Mesothelial cell of epicardium (in vitro differentiated cells): ENCODE results near the gene MSRB3. TPM values are rescaled to one million over a fixed set of nuclear protein-coding genes. Genes with fewer than 3 reads are reported as not detected.
A peak's percentile ranks its signal among the peaks of the same experiment; 100 is the strongest.

ENCODE experiments used
- DNase-seq, 2 experiments: peaks; one replicate each; pipeline ENCODE4 v3.0.0; 2021; ENCODE audit warnings: low spot score in 2 of 2; ENCODE audit not compliant: unreplicated experiment in 2 of 2
- H3K27ac Mint-ChIP-seq: 2 replicates; pipeline ENCODE4 v1.8.0; 2021; ENCODE audit warnings: mixed read lengths
- H3K27me3 Mint-ChIP-seq: 2 replicates; pipeline ENCODE4 v1.8.0; 2021; ENCODE audit warnings: low read depth, mixed read lengths
- H3K36me3 Mint-ChIP-seq: 2 replicates; pipeline ENCODE4 v1.8.0; 2021; ENCODE audit warnings: mixed read lengths
- H3K4me1 Mint-ChIP-seq: 2 replicates; pipeline ENCODE4 v1.8.0; 2021; ENCODE audit warnings: mixed read lengths
- H3K4me3 Mint-ChIP-seq: 2 replicates; pipeline ENCODE4 v1.8.0; 2021; ENCODE audit warnings: mild to moderate bottlenecking, moderate library complexity, mixed read lengths
- H3K9me3 Mint-ChIP-seq: 2 replicates; pipeline ENCODE4 v1.8.0; 2021; ENCODE audit warnings: mixed read lengths
- total RNA-seq: library from RNA; stranded (reverse); gene quantifications from 3 replicates; pipeline ENCODE4 v1.2.1, GENCODE V29; 2021
- TF ChIP-seq, protein P1 (sequence below): fragments of 200-600 bp; sonication (generic); IDR thresholded peaks from one replicate; pipeline ENCODE4 v1.5.0; 2021; ENCODE audit warnings: antibody characterized with exemption; ENCODE audit not compliant: unreplicated experiment

MSRB3 gene
- total RNA-seq = 19.9 to 20.4 TPM (median 19.9 TPM) in 3 replicates

DNA sequence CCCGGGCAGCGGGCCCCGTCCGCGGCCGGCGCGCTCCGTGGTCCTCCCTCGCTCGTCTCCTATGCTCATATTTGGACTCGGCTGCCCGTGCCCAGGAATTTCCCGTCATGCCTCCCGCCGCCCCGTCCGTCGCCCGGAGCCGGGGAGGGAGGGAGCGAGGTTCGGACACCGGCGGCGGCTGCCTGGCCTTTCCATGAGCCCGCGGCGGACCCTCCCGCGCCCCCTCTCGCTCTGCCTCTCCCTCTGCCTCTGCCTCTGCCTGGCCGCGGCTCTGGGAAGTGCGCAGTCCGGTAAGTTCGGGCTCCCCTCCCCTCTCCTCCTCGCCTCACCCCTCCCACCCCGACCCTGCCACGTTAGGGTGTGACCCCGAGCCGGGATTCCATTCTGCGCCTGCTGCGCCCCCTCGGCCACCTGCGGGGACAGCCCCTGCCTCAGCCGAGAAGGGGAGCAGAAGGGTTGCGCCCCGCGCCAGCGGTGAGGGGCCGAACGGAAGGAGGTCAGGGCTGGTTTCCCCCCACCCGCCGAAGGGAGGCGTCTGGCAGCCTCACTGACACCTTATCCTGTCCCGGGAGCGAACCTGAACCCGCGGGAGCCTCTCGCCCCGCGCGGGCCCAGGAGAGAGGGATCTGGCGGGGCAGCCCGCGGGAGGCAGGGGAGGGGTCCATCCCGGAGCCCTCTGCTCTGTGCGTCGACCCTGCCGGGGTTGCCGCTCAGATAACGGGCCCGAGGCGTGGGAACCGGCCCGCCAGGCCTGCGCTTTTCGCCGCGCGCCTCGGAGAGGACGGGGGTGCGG is at the start of gene MSRB3:
TSS of gene MSRB3 (plus strand) at position 108 of the 793 bp plus-strand sequence. CDS start 29,897 bp downstream, outside the sequence.
- DNase-seq = peak; percentile 57 to 73
- no peaks in the 10 kb centered on the region for H3K9me3 Mint-ChIP-seq
- H3K36me3 Mint-ChIP-seq = no peaks in the 10 kb centered on the region
- peaks cover 16% of the 10 kb centered on the region for H3K4me1 Mint-ChIP-seq
- TF ChIP-seq, protein P1, sequence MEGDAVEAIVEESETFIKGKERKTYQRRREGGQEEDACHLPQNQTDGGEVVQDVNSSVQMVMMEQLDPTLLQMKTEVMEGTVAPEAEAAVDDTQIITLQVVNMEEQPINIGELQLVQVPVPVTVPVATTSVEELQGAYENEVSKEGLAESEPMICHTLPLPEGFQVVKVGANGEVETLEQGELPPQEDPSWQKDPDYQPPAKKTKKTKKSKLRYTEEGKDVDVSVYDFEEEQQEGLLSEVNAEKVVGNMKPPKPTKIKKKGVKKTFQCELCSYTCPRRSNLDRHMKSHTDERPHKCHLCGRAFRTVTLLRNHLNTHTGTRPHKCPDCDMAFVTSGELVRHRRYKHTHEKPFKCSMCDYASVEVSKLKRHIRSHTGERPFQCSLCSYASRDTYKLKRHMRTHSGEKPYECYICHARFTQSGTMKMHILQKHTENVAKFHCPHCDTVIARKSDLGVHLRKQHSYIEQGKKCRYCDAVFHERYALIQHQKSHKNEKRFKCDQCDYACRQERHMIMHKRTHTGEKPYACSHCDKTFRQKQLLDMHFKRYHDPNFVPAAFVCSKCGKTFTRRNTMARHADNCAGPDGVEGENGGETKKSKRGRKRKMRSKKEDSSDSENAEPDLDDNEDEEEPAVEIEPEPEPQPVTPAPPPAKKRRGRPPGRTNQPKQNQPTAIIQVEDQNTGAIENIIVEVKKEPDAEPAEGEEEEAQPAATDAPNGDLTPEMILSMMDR = no peak
- H3K4me3 Mint-ChIP-seq = peak within 1 kb of the TSS; percentile 70
- H3K27me3 Mint-ChIP-seq = no peaks in the 10 kb centered on the region
- H3K27ac Mint-ChIP-seq = peak within 1 kb of the TSS; percentile 13

- TF ChIP-seq, protein P1 = no peak
- peaks cover 43% of the 10 kb centered on the region for H3K36me3 Mint-ChIP-seq
- H3K27me3 Mint-ChIP-seq = no peaks in the 10 kb centered on the region
- no peak for DNase-seq
- H3K27ac Mint-ChIP-seq = no peak overlapping the region
- H3K9me3 Mint-ChIP-seq = peaks cover 35% of the 10 kb centered on the region
- no peaks in the 10 kb centered on the region for H3K4me1 Mint-ChIP-seq
- no peak overlapping the region for H3K4me3 Mint-ChIP-seq
Measured at GRCh38 chr12:65229441-65229840, 49.0 kb upstream of the MSRB3 start.

DNA sequence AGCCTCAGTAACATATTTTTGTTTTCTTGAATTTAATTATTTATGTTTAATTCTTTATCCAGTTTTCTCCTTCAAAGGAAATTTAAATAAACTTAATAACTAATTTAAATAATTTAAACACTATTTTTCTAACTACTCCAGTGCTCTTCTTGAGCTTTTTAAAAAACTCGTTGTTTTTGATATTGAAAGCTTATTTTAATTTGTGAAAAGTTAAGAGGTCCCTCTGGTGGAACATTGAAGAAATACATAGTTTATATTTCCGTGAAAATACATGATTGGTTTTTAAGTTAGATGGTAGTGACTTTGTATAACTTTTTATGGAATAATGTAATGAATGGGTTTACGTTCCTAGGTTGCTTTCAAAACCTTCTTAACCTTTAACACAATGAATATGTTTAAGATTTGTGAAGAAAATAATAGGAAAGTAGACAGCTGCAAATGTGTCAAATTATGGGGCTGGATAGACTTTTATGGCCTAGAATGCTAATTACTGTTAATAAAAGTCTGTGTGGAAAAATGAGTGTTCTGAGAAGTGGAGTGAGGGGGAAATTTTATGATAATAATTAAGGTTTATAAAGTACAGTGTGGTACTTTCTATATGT is 45.9 kb upstream of the MSRB3 start:
- H3K9me3 Mint-ChIP-seq = peaks cover 25% of the 10 kb centered on the region
- peaks cover 24% of the 10 kb centered on the region for H3K36me3 Mint-ChIP-seq
- H3K4me1 Mint-ChIP-seq = no peaks in the 10 kb centered on the region
- H3K4me3 Mint-ChIP-seq = no peak overlapping the region
- DNase-seq = no peak
- TF ChIP-seq, protein P1 = peak; percentile 80
- H3K27me3 Mint-ChIP-seq = no peaks in the 10 kb centered on the region
- no peak overlapping the region for H3K27ac Mint-ChIP-seq

DNA sequence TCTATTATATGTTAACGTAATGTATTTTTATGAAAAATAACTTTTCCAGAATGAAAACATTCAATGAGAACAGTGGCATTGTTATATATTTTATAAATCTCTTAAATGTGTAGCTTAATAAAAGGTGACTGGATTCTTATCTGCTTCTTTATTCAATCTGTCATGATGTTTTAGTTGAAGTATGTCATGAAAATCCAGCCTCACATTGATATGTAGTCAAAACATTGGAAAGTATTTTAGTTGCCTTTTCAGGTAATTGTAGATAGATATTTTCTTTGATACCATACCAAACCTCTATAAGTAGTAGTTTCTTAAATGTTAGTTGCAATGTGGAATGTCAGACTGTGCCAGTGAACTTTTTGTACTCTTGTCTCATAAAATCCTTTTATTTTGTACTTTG is 41.3 kb upstream of the MSRB3 start:
- Mint-ChIP-seq H3K27ac (no peak overlapping the region), H3K4me3 (no peak overlapping the region), H3K4me1 (peaks cover 4% of the 10 kb centered on the region), H3K9me3 (no peaks in the 10 kb centered on the region), H3K36me3 (peaks cover 7% of the 10 kb centered on the region), H3K27me3 (no peaks in the 10 kb centered on the region)
- TF ChIP-seq, protein P1 = no peak
- DNase-seq = no peak

GRCh38 chr12:65238609-65239008 is 39.9 kb upstream of the MSRB3 start:
- no peak overlapping the region for H3K27ac Mint-ChIP-seq
- TF ChIP-seq, protein P1 = no peak
- H3K9me3 Mint-ChIP-seq = no peaks in the 10 kb centered on the region
- peaks cover 4% of the 10 kb centered on the region for H3K4me1 Mint-ChIP-seq
- H3K36me3 Mint-ChIP-seq = peaks cover 9% of the 10 kb centered on the region
- H3K4me3 Mint-ChIP-seq = no peak overlapping the region
- no peak for DNase-seq
- no peaks in the 10 kb centered on the region for H3K27me3 Mint-ChIP-seq
